WTC11 (cell line): ENCODE data around the gene WNT6. TPM values are rescaled to one million over a fixed set of nuclear protein-coding genes. Genes with fewer than 3 reads are reported as not detected.
A peak's percentile ranks its signal among the peaks of the same experiment; 100 is the strongest.

Experiments used
- ATAC-seq: fragments of 200-7000 bp; cut with Tn5 transposase; 2 replicates; pipeline ENCODE4 v1.10.0; 2021; ENCODE audit warnings: mild to moderate bottlenecking, moderate library complexity
- CTCF ChIA-PET: fragments of 300-600 bp; sonication (Branson Sonifier 250); formaldehyde crosslinking; loops from one replicate; lab custom pipeline; 2021; ENCODE audit warnings: antibody characterized with exemption; lab: Charles Lee
- POLR2A ChIA-PET: fragments of 350-600 bp; sonication (Branson Sonifier 250); formaldehyde crosslinking; loops from one replicate; lab custom pipeline; 2021; ENCODE audit warnings: antibody characterized with exemption; lab: Charles Lee
- DNase-seq: peaks from one replicate; pipeline ENCODE4 v3.0.0; 2021; ENCODE audit warnings: low spot score
- H3K27ac Mint-ChIP-seq: 2 replicates; pipeline ENCODE4 v1.8.0; 2021; ENCODE audit warnings: mixed read lengths
- H3K27me3 Mint-ChIP-seq: 2 replicates; pipeline ENCODE4 v1.8.0; 2021; ENCODE audit warnings: low read depth, mild to moderate bottlenecking, moderate library complexity, mixed read lengths
- H3K36me3 Mint-ChIP-seq: 2 replicates; pipeline ENCODE4 v1.8.0; 2021; ENCODE audit warnings: mixed read lengths
- H3K4me1 Mint-ChIP-seq: 2 replicates; pipeline ENCODE4 v1.8.0; 2022; ENCODE audit warnings: mixed read lengths
- H3K4me3 Mint-ChIP-seq: 2 replicates; pipeline ENCODE4 v1.8.0; 2021; ENCODE audit warnings: mild to moderate bottlenecking, moderate library complexity, mixed read lengths
- H3K9me3 Mint-ChIP-seq: 2 replicates; pipeline ENCODE4 v1.8.0; 2021; ENCODE audit warnings: mixed read lengths
- ARID4B ChIP-seq: sonication (generic); formaldehyde crosslinking; IDR thresholded peaks from 2 replicates; pipeline ENCODE4 v1.8.0; 2023; ENCODE audit warnings: missing genetic modification reagents, mild to moderate bottlenecking, borderline replicate concordance
- CBFB ChIP-seq: sonication (generic); formaldehyde crosslinking; IDR thresholded peaks from 2 replicates; pipeline ENCODE4 v1.8.1; 2022; ENCODE audit warnings: mild to moderate bottlenecking, low read depth, missing genetic modification reagents
- EMX1 ChIP-seq: fragments of 250-450 bp; sonication (Bioruptor Pico); IDR thresholded peaks from 2 replicates; pipeline ENCODE4 v1.8.0; 2021; ENCODE audit warnings: mild to moderate bottlenecking
- FOXP1 ChIP-seq: sonication (generic); formaldehyde crosslinking; IDR thresholded peaks from 2 replicates; pipeline ENCODE4 v1.8.0; 2022; ENCODE audit warnings: missing genetic modification reagents, mild to moderate bottlenecking, moderate library complexity, borderline replicate concordance
- HMGXB4 ChIP-seq: sonication (generic); formaldehyde crosslinking; IDR thresholded peaks from 2 replicates; pipeline ENCODE4 v1.8.1; 2023; ENCODE audit warnings: mild to moderate bottlenecking, moderate library complexity, missing genetic modification reagents
- JAZF1 ChIP-seq: fragments of 250-450 bp; sonication (Bioruptor Pico); IDR thresholded peaks from 2 replicates; pipeline ENCODE4 v1.9.0; 2021; ENCODE audit warnings: moderate library complexity, mild to moderate bottlenecking, inconsistent platforms
- NFYB ChIP-seq: sonication (generic); formaldehyde crosslinking; conservative IDR thresholded peaks from 2 replicates; pipeline ENCODE4 v1.8.0; 2022; ENCODE audit warnings: low read depth, missing genetic modification reagents
- PREB ChIP-seq: sonication (generic); formaldehyde crosslinking; IDR thresholded peaks from 2 replicates; pipeline ENCODE4 v1.8.1; 2022; ENCODE audit warnings: mild to moderate bottlenecking, missing genetic modification reagents, moderate library complexity, borderline replicate concordance
- SOX15 ChIP-seq: fragments of 250-450 bp; sonication (Bioruptor Pico); IDR thresholded peaks from 2 replicates; pipeline ENCODE4 v1.9.0; 2021; ENCODE audit warnings: mild to moderate bottlenecking
- TCF7 ChIP-seq: sonication (generic); formaldehyde crosslinking; IDR thresholded peaks from 2 replicates; pipeline ENCODE4 v1.8.0; 2022; ENCODE audit warnings: mild to moderate bottlenecking, low read depth, missing genetic modification reagents, moderate library complexity
- TEAD1 ChIP-seq: sonication (generic); formaldehyde crosslinking; IDR thresholded peaks from 2 replicates; pipeline ENCODE4 v1.8.0; 2022; ENCODE audit warnings: mild to moderate bottlenecking, missing genetic modification reagents
- TEAD4 ChIP-seq: sonication (generic); formaldehyde crosslinking; IDR thresholded peaks from 2 replicates; pipeline ENCODE4 v1.8.0; 2022; ENCODE audit warnings: mild to moderate bottlenecking, missing genetic modification reagents
- USF2 ChIP-seq: sonication (generic); formaldehyde crosslinking; IDR thresholded peaks from 2 replicates; pipeline ENCODE4 v1.8.1; 2023; ENCODE audit warnings: mild to moderate bottlenecking, missing genetic modification reagents, moderate library complexity
- ZBTB21 ChIP-seq: sonication (generic); formaldehyde crosslinking; IDR thresholded peaks from 2 replicates; pipeline ENCODE4 v1.8.1; 2023; ENCODE audit warnings: mild to moderate bottlenecking, missing genetic modification reagents, borderline replicate concordance
- ZNF121 ChIP-seq: sonication (generic); formaldehyde crosslinking; IDR thresholded peaks from 2 replicates; pipeline ENCODE4 v1.8.0; 2023; ENCODE audit warnings: missing genetic modification reagents
- ZNF232 ChIP-seq: sonication (generic); formaldehyde crosslinking; IDR thresholded peaks from 2 replicates; pipeline ENCODE4 v1.8.0; 2022; ENCODE audit warnings: mild to moderate bottlenecking, missing genetic modification reagents
- ZNF263 ChIP-seq: sonication (generic); formaldehyde crosslinking; IDR thresholded peaks from 2 replicates; pipeline ENCODE4 v1.8.1; 2022; ENCODE audit warnings: low read depth, mild to moderate bottlenecking, moderate library complexity, missing genetic modification reagents
- ZNF396 ChIP-seq: fragments of 250-450 bp; sonication (Bioruptor Pico); IDR thresholded peaks from 2 replicates; pipeline ENCODE4 v1.8.0; 2021; ENCODE audit warnings: mild to moderate bottlenecking, moderate library complexity, borderline replicate concordance
- total RNA-seq: library from RNA; stranded (reverse); gene quantifications from 3 replicates; pipeline ENCODE4 v1.2.3, GENCODE V29; 2021

Gene WNT6
- total RNA-seq, 1 experiment from 2014 or later, result not detected

GRCh38 chr2:218892693-218893348, 33.2 kb downstream of the WNT6 start:
- no peak overlapping the region for H3K27ac Mint-ChIP-seq
- CTCF ChIA-PET, result interaction anchor here (0.6 to 9.5 kb wide), 21 partner anchors 10 to 182 kb away, joined by 3 to 422 read pairs (median 5); partner anchors contain the start of genes TTLL4 and WNT10A
- peak; percentile 32; the same call in 1 of the 2 replicates for TF ChIP-seq FOXP1 (CRISPR knock-in tag)
- peak; percentile 42; the same call in 1 of the 2 replicates for TF ChIP-seq CBFB (CRISPR knock-in tag)
- 0 out of 2 replicates have a peak, but pooled peaks have one; percentile 7 for TF ChIP-seq USF2 (CRISPR knock-in tag)
- TF ChIP-seq NFYB (CRISPR knock-in tag), result no peak
- TF ChIP-seq, all 79 proteins: peak for 3
- no peaks in the 10 kb centered on the region for H3K36me3 Mint-ChIP-seq
- peaks cover 15% of the 10 kb centered on the region for H3K4me1 Mint-ChIP-seq
- DNase-seq (peak; percentile 72), ATAC-seq (peak; percentile 61)
- POLR2A ChIA-PET, result interaction anchor here (0.9 kb wide), 1 partner anchor 69 kb away, joined by 3 read pairs; no protein-coding TSS in a partner anchor
- no peaks in the 10 kb centered on the region for H3K9me3 Mint-ChIP-seq
- peaks cover 99% of the 10 kb centered on the region for H3K27me3 Mint-ChIP-seq
- H3K4me3 Mint-ChIP-seq, result peak overlapping the region; percentile 61

GRCh38 chr2:218893349-218894150, 33.9 kb downstream of the WNT6 start:
- no peak overlapping the region for H3K27ac Mint-ChIP-seq
- no peak for DNase-seq
- no peaks in the 10 kb centered on the region for H3K36me3 Mint-ChIP-seq
- no peaks in the 10 kb centered on the region for H3K9me3 Mint-ChIP-seq
- ATAC-seq, result peak; percentile 5; the same call in 1 of the 2 replicates
- peaks cover 21% of the 10 kb centered on the region for H3K4me1 Mint-ChIP-seq
- peak overlapping the region; percentile 61 for H3K4me3 Mint-ChIP-seq
- ChIA-PET POLR2A (no interaction called here), CTCF (interaction anchor here (0.6 to 9.5 kb wide), 13 partner anchors 13 to 166 kb away, joined by 3 to 422 read pairs (median 5); partner anchors contain the start of gene WNT10A)
- H3K27me3 Mint-ChIP-seq, result peaks cover 99% of the 10 kb centered on the region
- TF ChIP-seq HMGXB4 (CRISPR knock-in tag), result no peak
- no peak for TF ChIP-seq ZNF232 (CRISPR knock-in tag)
- no peak for TF ChIP-seq ZNF263 (CRISPR knock-in tag)
- no peak for TF ChIP-seq SOX15 (CRISPR knock-in tag)
- no peak for TF ChIP-seq TCF7 (CRISPR knock-in tag)
- no peak for TF ChIP-seq ZBTB21 (CRISPR knock-in tag)
- TF ChIP-seq EMX1 (CRISPR knock-in tag), result no peak
- no peak for TF ChIP-seq ARID4B (CRISPR knock-in tag)
- TF ChIP-seq NFYB (CRISPR knock-in tag), result no peak
- TF ChIP-seq TEAD1 (CRISPR knock-in tag), result no peak
- TF ChIP-seq FOXP1 (CRISPR knock-in tag), result no peak
- no peak for TF ChIP-seq TEAD4 (CRISPR knock-in tag)
- TF ChIP-seq PREB (CRISPR knock-in tag), result no peak
- TF ChIP-seq ZNF121, result no peak
- TF ChIP-seq JAZF1 (CRISPR knock-in tag), result no peak
- no peak for TF ChIP-seq ZNF396
